Astrocyte of the spinal cord (primary cell): Measurements from ENCODE around the gene ANKRD12.

Experiments used
- DNase-seq: peaks from one replicate; pipeline ENCODE4 v3.0.0; 2011; ENCODE audit warnings: low read depth, low spot score
- H3K4me3 ChIP-seq: 2 replicates; pipeline ENCODE4 v1.5.1; 2011; ENCODE audit warnings: low read depth, mild to moderate bottlenecking, low read length, moderate library complexity
- CTCF ChIP-seq: IDR thresholded peaks from 2 replicates; pipeline ENCODE4 v1.5.1; 2012; ENCODE audit warnings: low read depth, mild to moderate bottlenecking, low read length, inconsistent platforms
- in situ Hi-C: cut with HindIII; loops from 2 replicates; pipeline ENCODE4 v1.10.0; 2017; ENCODE audit warnings: low sequenced_read_pairs

ANKRD12 gene

GRCh38 chr18:9173770-9174233 lies 37.2 kb downstream of the ANKRD12 start:
- no peak overlapping the region for H3K4me3 ChIP-seq
- DNase-seq, result no peak
- TF ChIP-seq CTCF, result no peak
- in situ Hi-C loops, result no loop called here

- DNase-seq, result no peak
- no peak for TF ChIP-seq CTCF
- in situ Hi-C loops, result no loop called here
- H3K4me3 ChIP-seq, result no peak overlapping the region
Measured at GRCh38 chr18:9174302-9174701, 37.7 kb downstream of the ANKRD12 start.

DNA sequence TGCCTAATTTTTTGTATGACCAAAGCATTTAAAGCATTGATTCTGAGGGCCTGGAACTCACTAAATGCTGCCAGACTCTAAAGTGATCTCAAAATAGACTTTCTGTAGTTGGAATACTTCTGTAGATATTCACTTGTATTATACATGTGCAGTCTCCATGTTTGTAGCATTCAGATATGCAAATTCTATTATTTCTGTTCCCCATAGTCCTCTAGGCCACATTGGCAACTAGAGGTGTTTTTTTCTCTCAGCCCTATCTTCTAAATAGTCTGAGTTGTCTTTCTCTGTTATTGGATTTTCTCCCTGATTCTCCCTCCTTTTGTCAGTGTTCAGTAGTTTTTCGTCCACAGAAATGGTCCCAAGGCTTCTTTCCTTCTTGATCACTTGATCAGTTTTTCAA lies 38.5 kb downstream of the ANKRD12 start:
- no peak for DNase-seq
- no peak for TF ChIP-seq CTCF
- no peak overlapping the region for H3K4me3 ChIP-seq
- in situ Hi-C loops, result no loop called here

- H3K4me3 ChIP-seq, result no peak overlapping the region
- no peak for DNase-seq
- TF ChIP-seq CTCF, result no peak
- in situ Hi-C loops, result no loop called here
Measured at GRCh38 chr18:9177031-9177430, 40.5 kb downstream of the ANKRD12 start.

- in situ Hi-C loops, result no loop called here
- no peak overlapping the region for H3K4me3 ChIP-seq
- TF ChIP-seq CTCF, result no peak
- DNase-seq, result no peak
Measured at GRCh38 chr18:9177466-9177865, 40.9 kb downstream of the ANKRD12 start.

- no peak for TF ChIP-seq CTCF
- no peak for DNase-seq
- in situ Hi-C loops, result no loop called here
- no peak overlapping the region for H3K4me3 ChIP-seq
Measured at GRCh38 chr18:9178557-9178956, 42.0 kb downstream of the ANKRD12 start.

- no peak for TF ChIP-seq CTCF
- in situ Hi-C loops, result no loop called here
- DNase-seq, result no peak
- no peak overlapping the region for H3K4me3 ChIP-seq
Measured at GRCh38 chr18:9181275-9181674, 44.7 kb downstream of the ANKRD12 start.
